ENCODE measurements around the gene C10orf67.

Gene C10orf67

GRCh38 chr10:23195846-23196600 lies 148.6 kb downstream of the C10orf67 start:
- no peak for DNase-seq

GRCh38 chr10:23194966-23195845 lies 149.4 kb downstream of the C10orf67 start:
- no peak for DNase-seq

GRCh38 chr10:23194471-23194965 lies 150.1 kb downstream of the C10orf67 start:
- no peak for DNase-seq

- no peak for DNase-seq
These were observed 151.0 kb downstream of the C10orf67 start for GRCh38 chr10:23193435-23194074.

- DNase-seq: peak in 1 of 2 experiments; percentile 2
These were observed 151.7 kb downstream of the C10orf67 start for GRCh38 chr10:23192712-23193434.

- DNase-seq: no peak
These were observed 152.6 kb downstream of the C10orf67 start, which contains the start of gene PTF1A for GRCh38 chr10:23191764-23192711. Gene PTF1A, plus strand, starts transcription at chr10:23192312. Its CDS starts 219 bp downstream, at chr10:23192531.

- no peak for DNase-seq
These were observed 153.5 kb downstream of the C10orf67 start for GRCh38 chr10:23190872-23191763.

GRCh38 chr10:23189024-23189423 lies 155.6 kb downstream of the C10orf67 start:
- DNase-seq: no peak

- DNase-seq: no peak
These were observed 157.4 kb downstream of the C10orf67 start for GRCh38 chr10:23187155-23187554.

GRCh38 chr10:23186697-23187096 lies 157.9 kb downstream of the C10orf67 start:
- DNase-seq: no peak

GRCh38 chr10:23186178-23186577 lies 158.4 kb downstream of the C10orf67 start:
- DNase-seq: no peak

GRCh38 chr10:23174977-23175512 lies 169.6 kb downstream of the C10orf67 start:
- DNase-seq: no peak

GRCh38 chr10:23174074-23174976 lies 170.3 kb downstream of the C10orf67 start:
- no peak for DNase-seq

GRCh38 chr10:23173214-23174073 lies 171.2 kb downstream of the C10orf67 start:
- no peak for DNase-seq

GRCh38 chr10:23172429-23173213 lies 172.0 kb downstream of the C10orf67 start:
- DNase-seq: no peak

GRCh38 chr10:23171232-23171876 lies 173.2 kb downstream of the C10orf67 start:
- DNase-seq: no peak

All from NCI-H1930 (cell line).